Measurements from ENCODE around the gene HBA2.

- TF ChIP-seq CTCF (conservative IDR thresholded peaks at IDR 0.05; ENCODE audit: low read length), result no peak
- TF ChIP-seq EZH2phosphoT487 (IDR thresholded peaks at IDR 0.05; ENCODE audit: borderline replicate concordance), result no peak
Measured at GRCh38 chr16:203246-203645, 30.6 kb downstream of the HBA2 start.
